Measurements from ENCODE around the gene CLCNKB. TPM values are rescaled to one million over a fixed set of nuclear protein-coding genes. Genes with fewer than 3 reads are reported as not detected.
"Not testable (repeated sequence)": the region's sequence is repeated elsewhere in the genome, so short reads cannot be mapped to it uniquely, and the experiment has no call there.

CLCNKB gene
- total RNA-seq, 1 experiment from 2014 or later: 0.22 TPM

GRCh38 chr1:16014509-16015482 lies 28.8 kb upstream of the CLCNKB start:
- DNase-seq (ENCODE audit: extremely low read depth, low read depth): no peak

GRCh38 chr1:16015491-16015890 lies 28.1 kb upstream of the CLCNKB start:
- DNase-seq (ENCODE audit: extremely low read depth, low read depth): no peak

- DNase-seq (ENCODE audit: extremely low read depth, low read depth): no peak
These were observed 27.4 kb upstream of the CLCNKB start for GRCh38 chr1:16015960-16016901.

- no peak for DNase-seq (ENCODE audit: extremely low read depth, low read depth)
These were observed 26.5 kb upstream of the CLCNKB start for GRCh38 chr1:16017076-16017460.

GRCh38 chr1:16017461-16018303 lies 25.9 kb upstream of the CLCNKB start, which contains the start of gene HSPB7:
Gene HSPB7, minus strand, starts transcription at chr1:16018043. Its CDS starts 80 bp downstream, at chr1:16017963.
- no peak for DNase-seq (ENCODE audit: extremely low read depth, low read depth)

- no peak for DNase-seq (ENCODE audit: extremely low read depth, low read depth)
These were observed 25.3 kb upstream of the CLCNKB start for GRCh38 chr1:16018308-16018707.

- no peak for DNase-seq (ENCODE audit: extremely low read depth, low read depth)
These were observed 24.6 kb upstream of the CLCNKB start for GRCh38 chr1:16018749-16019643.

GRCh38 chr1:16019644-16020277 lies 23.8 kb upstream of the CLCNKB start:
- no peak for DNase-seq (ENCODE audit: extremely low read depth, low read depth)

- DNase-seq (ENCODE audit: extremely low read depth, low read depth): no peak
These were observed 23.3 kb upstream of the CLCNKB start for GRCh38 chr1:16020325-16020724.

GRCh38 chr1:16020878-16021277 lies 22.7 kb upstream of the CLCNKB start:
- DNase-seq (ENCODE audit: extremely low read depth, low read depth): not testable (repeated sequence)

GRCh38 chr1:16021681-16022080 lies 21.9 kb upstream of the CLCNKB start, which contains the start of gene CLCNKA:
Gene CLCNKA, plus strand, starts transcription at chr1:16022036. Its CDS starts 584 bp downstream, at chr1:16022620.
- DNase-seq (ENCODE audit: extremely low read depth, low read depth): no peak

- DNase-seq (ENCODE audit: extremely low read depth, low read depth): no peak
These were observed 21.2 kb upstream of the CLCNKB start for GRCh38 chr1:16022393-16022792.

- DNase-seq (ENCODE audit: extremely low read depth, low read depth): no peak
These were observed 20.4 kb upstream of the CLCNKB start for GRCh38 chr1:16023050-16023653.

- DNase-seq (ENCODE audit: extremely low read depth, low read depth): not testable (repeated sequence)
These were observed 17.3 kb upstream of the CLCNKB start for GRCh38 chr1:16026302-16026701.

- no peak for DNase-seq (ENCODE audit: extremely low read depth, low read depth)
These were observed 16.7 kb upstream of the CLCNKB start for GRCh38 chr1:16026723-16027484.

- no peak for DNase-seq (ENCODE audit: extremely low read depth, low read depth)
These were observed 15.2 kb upstream of the CLCNKB start for GRCh38 chr1:16028237-16029002.

- DNase-seq (ENCODE audit: extremely low read depth, low read depth): not testable (repeated sequence)
These were observed 14.6 kb upstream of the CLCNKB start for GRCh38 chr1:16029003-16029268.

Data from NCI-H460 (cell line).